ENCODE data around the gene HIGD1A.

- TF ChIP-seq EZH2phosphoT487 (IDR thresholded peaks at IDR 0.05; ENCODE audit: unreplicated experiment) (no peak), CTCF (conservative IDR thresholded peaks at IDR 0.05; ENCODE audit: low read depth in 2 of 2) (no peak)
Observed at GRCh38 chr3:42745291-42745745, 59.0 kb downstream of the HIGD1A start.
